OCI-LY1 (cell line): ENCODE measurements around the gene FETUB.

ENCODE experiments used
- H2AFZ ChIP-seq: fragments of 200-600 bp; sonication (generic), shearing (Covaris generic); 2 replicates; pipeline ENCODE4 v1.6.0; 2014; ENCODE audit warnings: antibody characterized with exemption, mild to moderate bottlenecking, low read length
- H3F3A ChIP-seq: fragments of 200-600 bp; sonication (generic), shearing (Covaris generic); 2 replicates; pipeline ENCODE4 v1.6.0; 2014; ENCODE audit warnings: mild to moderate bottlenecking, antibody characterized with exemption, low read length, moderate library complexity; ENCODE audit not compliant: insufficient read depth
- H3K27ac ChIP-seq: fragments of 200-600 bp; sonication (generic); 2 replicates; pipeline ENCODE4 v1.5.1; 2014; ENCODE audit warnings: low read length, mixed run types, mild to moderate bottlenecking, low read depth; ENCODE audit not compliant: poor library complexity, severe bottlenecking
- H3K27me3 ChIP-seq: fragments of 200-600 bp; sonication (generic); 2 replicates; pipeline ENCODE4 v1.6.0; 2014; ENCODE audit warnings: antibody characterized with exemption, mild to moderate bottlenecking, low read length, moderate library complexity; ENCODE audit not compliant: insufficient read depth
- H3K36me3 ChIP-seq: fragments of 200-600 bp; sonication (generic); 2 replicates; pipeline ENCODE4 v1.6.1; 2014; ENCODE audit warnings: mild to moderate bottlenecking, antibody characterized with exemption, low read length, moderate library complexity, mixed read lengths; ENCODE audit not compliant: insufficient read depth
- H3K4me1 ChIP-seq: fragments of 200-600 bp; sonication (generic); 2 replicates; pipeline ENCODE4 v1.5.1; 2014; ENCODE audit warnings: mild to moderate bottlenecking, low read length, moderate library complexity; ENCODE audit not compliant: insufficient read depth, severe bottlenecking
- H3K4me2 ChIP-seq: fragments of 200-600 bp; sonication (generic), shearing (Covaris generic); 2 replicates; pipeline ENCODE4 v1.6.1; 2014; ENCODE audit warnings: low read length
- H3K4me3 ChIP-seq: fragments of 200-600 bp; sonication (generic); 2 replicates; pipeline ENCODE4 v1.5.1; 2014; ENCODE audit warnings: low read length, low read depth, mild to moderate bottlenecking, mixed read lengths; ENCODE audit not compliant: poor library complexity, severe bottlenecking
- H3K79me2 ChIP-seq: fragments of 200-600 bp; shearing (Covaris generic); 2 replicates; pipeline ENCODE4 v1.6.1; 2016; ENCODE audit warnings: mixed run types, low read length, mixed read lengths; ENCODE audit not compliant: insufficient read depth
- H3K9ac ChIP-seq: fragments of 200-600 bp; sonication (generic), shearing (Covaris generic); 2 replicates; pipeline ENCODE4 v1.6.1; 2014; ENCODE audit warnings: mild to moderate bottlenecking, low read length, mixed read lengths
- H3K9me2 ChIP-seq: fragments of 200-600 bp; sonication (generic), shearing (Covaris generic); 2 replicates; pipeline ENCODE4 v1.6.1; 2014; ENCODE audit warnings: low read depth, mild to moderate bottlenecking, low read length, mixed read lengths
- H3K9me3 ChIP-seq: fragments of 200-600 bp; shearing (Covaris generic); 2 replicates; pipeline ENCODE4 v1.6.1; 2014; ENCODE audit warnings: low read length, mixed read lengths
- H4K20me1 ChIP-seq: fragments of 200-600 bp; sonication (generic), shearing (Covaris generic); 2 replicates; pipeline ENCODE4 v1.6.0; 2016; ENCODE audit warnings: mild to moderate bottlenecking, low read length; ENCODE audit not compliant: insufficient read depth
- CTCF ChIP-seq: fragments of 200-600 bp; sonication (generic), shearing (Covaris generic); IDR thresholded peaks from 2 replicates; pipeline ENCODE4 v1.5.1; 2017; ENCODE audit warnings: mild to moderate bottlenecking, antibody characterized with exemption, low read length, moderate library complexity, mixed read lengths
- EZH2 ChIP-seq: fragments of 200-600 bp; sonication (generic), shearing (Covaris generic); IDR thresholded peaks from 2 replicates; pipeline ENCODE4 v1.8.0; 2017; ENCODE audit warnings: borderline replicate concordance, mixed run types, mild to moderate bottlenecking, antibody characterized with exemption, low read length, moderate library complexity, mixed read lengths

FETUB gene

GRCh38 chr3:186622651-186623310 lies 17.4 kb upstream of the FETUB start:
- no peaks in the 10 kb centered on the region for H3K9me3 ChIP-seq
- no peak overlapping the region for H3K9ac ChIP-seq
- H3F3A ChIP-seq, result no peaks in the 10 kb centered on the region
- H4K20me1 ChIP-seq, result no peaks in the 10 kb centered on the region
- H3K27me3 ChIP-seq, result no peaks in the 10 kb centered on the region
- no peak for TF ChIP-seq EZH2
- no peak for TF ChIP-seq CTCF
- H3K9me2 ChIP-seq, result no peaks in the 10 kb centered on the region
- H3K36me3 ChIP-seq, result no peaks in the 10 kb centered on the region
- H3K4me2 ChIP-seq, result no peak overlapping the region
- H3K27ac ChIP-seq, result no peak overlapping the region
- H2AFZ ChIP-seq, result no peak overlapping the region
- H3K4me1 ChIP-seq, result no peaks in the 10 kb centered on the region
- H3K79me2 ChIP-seq, result no peaks in the 10 kb centered on the region
- no peak overlapping the region for H3K4me3 ChIP-seq

GRCh38 chr3:186624598-186624997 lies 15.6 kb upstream of the FETUB start:
- no peaks in the 10 kb centered on the region for H3K9me2 ChIP-seq
- H3K9me3 ChIP-seq, result no peaks in the 10 kb centered on the region
- H4K20me1 ChIP-seq, result no peaks in the 10 kb centered on the region
- no peaks in the 10 kb centered on the region for H3F3A ChIP-seq
- H3K27me3 ChIP-seq, result no peaks in the 10 kb centered on the region
- H3K9ac ChIP-seq, result no peak overlapping the region
- no peak overlapping the region for H2AFZ ChIP-seq
- no peaks in the 10 kb centered on the region for H3K36me3 ChIP-seq
- no peak overlapping the region for H3K4me2 ChIP-seq
- no peaks in the 10 kb centered on the region for H3K4me1 ChIP-seq
- no peaks in the 10 kb centered on the region for H3K79me2 ChIP-seq
- TF ChIP-seq EZH2 (no peak), CTCF (no peak)
- H3K27ac ChIP-seq, result no peak overlapping the region
- no peak overlapping the region for H3K4me3 ChIP-seq

- no peaks in the 10 kb centered on the region for H3K27me3 ChIP-seq
- no peak overlapping the region for H3K9ac ChIP-seq
- H3F3A ChIP-seq, result no peaks in the 10 kb centered on the region
- no peak overlapping the region for H2AFZ ChIP-seq
- no peak overlapping the region for H3K4me2 ChIP-seq
- TF ChIP-seq CTCF (no peak), EZH2 (no peak)
- H3K4me3 ChIP-seq, result no peak overlapping the region
- H3K4me1 ChIP-seq, result no peaks in the 10 kb centered on the region
- H3K9me3 ChIP-seq, result no peaks in the 10 kb centered on the region
- no peaks in the 10 kb centered on the region for H4K20me1 ChIP-seq
- H3K79me2 ChIP-seq, result no peaks in the 10 kb centered on the region
- no peaks in the 10 kb centered on the region for H3K9me2 ChIP-seq
- H3K27ac ChIP-seq, result no peak overlapping the region
- no peaks in the 10 kb centered on the region for H3K36me3 ChIP-seq
Observed at GRCh38 chr3:186625600-186626042, 14.6 kb upstream of the FETUB start.
